ENCODE data around the gene CAMSAP1.

Gene CAMSAP1

GRCh38 chr9:135933114-135933513, 25.8 kb upstream of the CAMSAP1 start:
- DNase-seq (ENCODE audit: insufficient read length, low spot score), result no peak
- TF ChIP-seq, protein P1, sequence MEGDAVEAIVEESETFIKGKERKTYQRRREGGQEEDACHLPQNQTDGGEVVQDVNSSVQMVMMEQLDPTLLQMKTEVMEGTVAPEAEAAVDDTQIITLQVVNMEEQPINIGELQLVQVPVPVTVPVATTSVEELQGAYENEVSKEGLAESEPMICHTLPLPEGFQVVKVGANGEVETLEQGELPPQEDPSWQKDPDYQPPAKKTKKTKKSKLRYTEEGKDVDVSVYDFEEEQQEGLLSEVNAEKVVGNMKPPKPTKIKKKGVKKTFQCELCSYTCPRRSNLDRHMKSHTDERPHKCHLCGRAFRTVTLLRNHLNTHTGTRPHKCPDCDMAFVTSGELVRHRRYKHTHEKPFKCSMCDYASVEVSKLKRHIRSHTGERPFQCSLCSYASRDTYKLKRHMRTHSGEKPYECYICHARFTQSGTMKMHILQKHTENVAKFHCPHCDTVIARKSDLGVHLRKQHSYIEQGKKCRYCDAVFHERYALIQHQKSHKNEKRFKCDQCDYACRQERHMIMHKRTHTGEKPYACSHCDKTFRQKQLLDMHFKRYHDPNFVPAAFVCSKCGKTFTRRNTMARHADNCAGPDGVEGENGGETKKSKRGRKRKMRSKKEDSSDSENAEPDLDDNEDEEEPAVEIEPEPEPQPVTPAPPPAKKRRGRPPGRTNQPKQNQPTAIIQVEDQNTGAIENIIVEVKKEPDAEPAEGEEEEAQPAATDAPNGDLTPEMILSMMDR (IDR thresholded peaks at IDR 0.05; ENCODE audit: insufficient read depth, missing control alignments), result no peak
- no peak for FAIRE-seq

DNA sequence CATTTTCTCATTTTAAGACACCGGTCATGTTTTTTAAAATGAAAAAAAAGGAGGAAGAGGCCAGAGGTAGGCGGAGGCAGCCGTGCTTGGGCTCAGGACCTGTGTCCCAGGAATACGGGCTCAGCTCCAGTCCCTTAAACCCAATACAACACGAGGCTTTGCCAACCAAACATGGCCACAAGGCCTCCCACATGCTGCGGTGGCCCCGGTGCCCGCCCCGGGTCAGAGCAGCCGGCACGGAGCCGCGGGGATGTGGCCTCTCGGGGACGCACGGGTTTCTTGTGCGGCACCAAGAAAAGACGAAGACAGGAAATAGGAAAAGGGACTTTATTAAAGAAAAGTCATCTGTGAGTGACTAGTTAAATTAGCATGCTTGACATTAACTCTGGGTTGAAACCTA, 25.3 kb upstream of the CAMSAP1 start:
- no peak for DNase-seq (ENCODE audit: insufficient read length, low spot score)
- no peak for FAIRE-seq

GRCh38 chr9:135931349-135931820, 24.0 kb upstream of the CAMSAP1 start:
- TF ChIP-seq, protein P1 (IDR thresholded peaks at IDR 0.05; ENCODE audit: insufficient read depth, missing control alignments), result no peak
- DNase-seq (ENCODE audit: insufficient read length, low spot score) (no peak), FAIRE-seq (no peak)

More for the DNA sequence above, 25.3 kb upstream of the CAMSAP1 start:
- TF ChIP-seq, protein P1 (IDR thresholded peaks at IDR 0.05; ENCODE audit: insufficient read depth, missing control alignments), result no peak

GRCh38 chr9:135930446-135931345, 23.4 kb upstream of the CAMSAP1 start:
- FAIRE-seq (no peak), DNase-seq (ENCODE audit: insufficient read length, low spot score) (no peak)
- TF ChIP-seq, protein P1 (IDR thresholded peaks at IDR 0.05; ENCODE audit: insufficient read depth, missing control alignments), result no peak

DNA sequence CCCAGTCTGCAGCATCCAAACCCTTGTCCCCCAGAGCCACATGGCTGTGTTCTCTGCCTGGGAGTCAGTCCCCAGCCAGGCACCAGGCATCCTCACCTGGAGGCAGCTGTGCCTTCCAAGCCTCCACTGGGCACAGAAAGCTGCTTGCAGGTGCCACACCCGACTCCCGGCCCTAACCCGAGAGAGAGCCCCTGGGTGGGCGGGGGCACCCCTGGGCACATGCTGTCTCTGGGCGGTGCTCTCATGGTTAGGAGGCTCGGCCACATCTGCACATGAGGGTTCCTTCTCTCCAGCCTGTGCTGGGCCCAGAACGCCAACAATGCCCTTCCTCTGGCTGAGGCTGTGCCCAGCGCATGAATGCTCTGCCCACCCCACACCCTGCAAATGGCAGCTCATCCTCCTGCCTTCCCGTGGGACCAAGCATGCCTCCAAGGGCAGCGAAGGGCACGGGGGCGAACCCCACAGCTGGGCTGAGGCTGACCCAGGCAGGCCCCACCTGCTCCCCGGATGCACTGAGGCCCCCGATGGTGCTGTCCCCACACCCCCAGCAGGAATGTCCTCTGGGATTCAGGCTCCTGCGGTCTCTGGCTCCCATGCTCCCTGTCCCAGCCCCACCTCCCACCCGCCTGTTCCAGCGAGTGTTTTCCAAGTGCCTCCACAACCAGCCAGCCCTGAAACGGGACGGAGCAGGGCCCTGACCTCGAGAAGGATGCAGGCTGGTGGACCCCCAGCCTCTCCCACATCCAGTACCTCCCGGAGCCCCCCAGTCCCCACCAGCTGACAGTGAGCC, 22.5 kb upstream of the CAMSAP1 start:
- no peak for DNase-seq (ENCODE audit: insufficient read length, low spot score)
- TF ChIP-seq, protein P1 (IDR thresholded peaks at IDR 0.05; ENCODE audit: insufficient read depth, missing control alignments), result no peak

DNA sequence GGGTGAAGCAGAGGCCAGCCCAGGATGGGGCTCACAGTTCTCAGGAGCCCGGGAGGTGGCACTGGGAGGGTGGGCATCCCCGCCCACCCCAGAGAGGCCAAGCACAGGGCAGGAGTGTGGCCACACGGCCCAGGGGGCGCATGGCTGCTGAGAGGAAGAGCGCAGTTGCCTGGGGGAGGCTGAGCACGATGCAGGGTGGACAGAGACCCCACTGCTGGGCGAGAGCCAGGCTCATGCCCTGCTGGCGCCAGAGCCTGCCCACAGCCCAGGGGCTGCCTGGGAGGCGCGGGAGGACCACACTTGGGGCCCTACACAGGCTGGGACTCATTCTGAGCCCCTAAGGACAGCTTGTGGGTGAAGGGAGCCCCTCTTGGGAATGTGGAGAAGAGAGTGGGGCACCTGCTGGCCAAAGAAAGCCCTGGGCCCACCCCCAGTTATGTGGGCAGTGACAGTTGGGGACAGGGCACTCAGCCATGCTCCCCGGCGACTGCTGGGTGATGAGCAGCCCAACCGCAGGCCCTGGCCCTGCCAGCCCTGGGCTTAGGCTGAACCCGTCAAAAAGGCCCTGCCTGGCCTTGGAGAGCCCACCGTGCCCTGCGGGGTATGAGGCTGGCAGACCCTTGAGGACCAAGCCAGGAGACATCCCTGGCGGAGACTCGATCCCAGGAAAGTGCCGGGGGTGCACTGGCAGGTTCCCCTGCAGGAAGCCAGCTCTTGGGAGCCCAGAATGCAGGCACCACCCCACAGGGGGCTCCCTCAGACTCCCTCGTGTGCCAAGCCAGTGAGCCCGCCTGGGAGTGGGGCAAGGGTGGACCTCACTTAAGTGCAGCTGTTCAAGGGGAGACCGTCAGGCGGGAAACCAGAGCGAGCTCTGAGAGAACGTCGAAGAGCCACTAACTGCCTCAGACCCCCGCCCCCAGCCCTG, 21.6 kb upstream of the CAMSAP1 start:
- no peak for DNase-seq (ENCODE audit: insufficient read length, low spot score)
- FAIRE-seq, result no peak
- TF ChIP-seq, protein P1 (IDR thresholded peaks at IDR 0.05; ENCODE audit: insufficient read depth, missing control alignments), result no peak

More for the DNA sequence above, 22.5 kb upstream of the CAMSAP1 start:
- no peak for FAIRE-seq
